Stimulated activated CD4-positive, alpha-beta T cell treated with anti-CD3 and anti-CD28 coated beads, Interleukin-1b, Interleukin-23, amount 100 ng/mL, for 48 hours (primary cell): ENCODE results near the gene BPIFB4.

Experiments used
- DNase-seq: peaks from one replicate; pipeline ENCODE4 v3.0.0-alpha.2; 2020

The BPIFB4 gene

GRCh38 chr20:33062105-33062824 lies 17.2 kb upstream of the BPIFB4 start:
- DNase-seq, result no peak

- no peak for DNase-seq
Observed at GRCh38 chr20:33062825-33063149, 16.7 kb upstream of the BPIFB4 start.

GRCh38 chr20:33063271-33063670 lies 16.2 kb upstream of the BPIFB4 start:
- no peak for DNase-seq

DNA sequence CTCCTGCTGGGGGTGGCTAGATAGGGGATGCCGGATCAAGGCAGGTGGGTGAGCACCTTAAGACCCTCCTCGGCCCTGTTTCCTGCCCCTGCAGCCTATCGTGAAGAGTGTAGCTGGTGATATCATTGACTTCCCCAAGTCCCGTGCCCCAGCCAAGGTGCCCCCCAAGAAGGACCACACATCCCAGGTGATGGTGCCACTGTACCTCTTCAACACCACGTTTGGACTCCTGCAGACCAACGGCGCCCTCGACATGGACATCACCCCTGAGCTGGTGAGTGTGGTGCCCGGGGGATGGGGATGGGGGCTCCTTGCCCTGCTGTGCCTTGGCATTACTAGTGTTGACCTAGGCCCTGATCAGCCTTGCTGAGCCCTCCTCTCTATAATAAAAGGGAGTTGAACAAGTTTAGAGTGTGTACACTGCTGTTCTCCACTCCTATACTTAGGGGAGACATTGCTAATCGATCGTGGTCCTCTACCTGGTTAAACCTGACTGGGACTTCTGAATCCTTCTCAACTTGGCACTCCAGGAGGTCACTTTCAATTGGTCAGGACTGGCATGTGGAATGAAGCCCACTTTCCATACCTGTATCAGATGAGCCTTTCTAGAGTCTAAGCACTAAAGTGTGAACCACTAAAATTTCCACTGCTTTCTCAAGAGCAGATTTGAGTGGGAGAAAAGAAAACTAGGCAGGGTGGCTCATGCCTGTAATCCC lies 14.7 kb upstream of the BPIFB4 start:
- no peak for DNase-seq

DNA sequence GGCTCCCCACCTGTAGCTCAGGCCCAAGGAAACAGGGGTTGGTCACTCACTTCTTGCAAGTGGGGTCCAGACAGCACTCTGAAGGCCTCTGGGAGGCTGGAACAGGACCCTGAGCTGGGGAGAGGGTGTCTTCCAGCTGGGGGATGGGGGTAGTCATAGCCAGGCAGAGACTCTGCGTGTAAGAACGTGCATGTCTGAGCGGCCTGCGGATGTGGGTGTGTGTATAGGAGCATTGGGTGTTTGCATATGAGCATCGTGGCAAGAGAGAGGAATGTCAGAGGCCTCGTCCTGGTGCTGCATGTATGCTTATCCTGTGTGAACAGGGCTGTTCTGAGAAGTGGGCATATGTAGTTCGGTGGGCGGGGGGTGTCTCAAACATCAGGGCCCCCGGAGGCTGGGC lies 13.7 kb upstream of the BPIFB4 start:
- DNase-seq, result no peak

- DNase-seq, result no peak
Observed at GRCh38 chr20:33067806-33068205, 11.6 kb upstream of the BPIFB4 start.

GRCh38 chr20:33068251-33068939 lies 11.0 kb upstream of the BPIFB4 start:
- no peak for DNase-seq

DNA sequence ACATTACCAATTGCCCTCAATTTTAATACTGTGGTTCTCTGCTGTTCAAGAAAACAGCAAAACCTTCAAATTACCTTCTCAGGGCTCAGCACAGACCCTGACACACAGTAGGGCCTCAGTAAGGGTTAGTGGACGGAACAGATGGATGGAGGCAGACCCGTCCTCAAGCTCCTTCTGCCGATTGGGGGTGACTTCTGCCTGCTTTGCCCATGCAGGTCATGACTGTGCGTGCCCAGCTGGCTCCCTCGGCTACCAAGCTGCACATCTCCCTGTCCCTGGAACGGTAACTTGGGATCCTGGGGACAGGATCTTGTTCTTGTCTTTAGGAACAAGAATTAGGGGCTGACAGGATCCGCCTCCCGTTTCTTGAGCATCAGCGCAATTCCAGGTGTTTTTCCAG lies 9.8 kb upstream of the BPIFB4 start:
- no peak for DNase-seq

GRCh38 chr20:33070111-33071053 lies 9.1 kb upstream of the BPIFB4 start:
- DNase-seq, result no peak

GRCh38 chr20:33071198-33071597 lies 8.2 kb upstream of the BPIFB4 start:
- DNase-seq, result no peak

GRCh38 chr20:33072362-33072761 lies 7.1 kb upstream of the BPIFB4 start:
- no peak for DNase-seq

GRCh38 chr20:33072813-33073212 lies 6.6 kb upstream of the BPIFB4 start:
- DNase-seq, result no peak

DNA sequence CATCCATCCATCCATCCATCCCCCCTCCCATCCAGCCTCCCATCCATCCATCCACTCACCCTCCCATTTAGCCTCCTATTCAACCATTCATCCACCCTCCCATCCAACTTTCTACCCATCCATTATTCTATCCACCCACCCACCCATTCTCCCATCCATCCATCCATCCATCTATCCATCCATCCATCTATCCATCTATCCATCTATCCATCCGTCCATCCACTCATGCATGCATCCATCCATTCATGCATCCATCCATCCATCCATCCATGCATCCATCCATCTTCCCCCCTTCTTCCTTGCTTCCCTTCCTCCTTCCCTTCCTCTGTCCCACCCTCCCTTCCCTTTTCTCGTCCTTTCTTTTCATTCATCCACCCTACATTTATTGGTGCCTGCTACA lies 4.8 kb upstream of the BPIFB4 start:
- DNase-seq, result no peak

- DNase-seq, result no peak
Observed at GRCh38 chr20:33075281-33075680, 4.2 kb upstream of the BPIFB4 start.

DNA sequence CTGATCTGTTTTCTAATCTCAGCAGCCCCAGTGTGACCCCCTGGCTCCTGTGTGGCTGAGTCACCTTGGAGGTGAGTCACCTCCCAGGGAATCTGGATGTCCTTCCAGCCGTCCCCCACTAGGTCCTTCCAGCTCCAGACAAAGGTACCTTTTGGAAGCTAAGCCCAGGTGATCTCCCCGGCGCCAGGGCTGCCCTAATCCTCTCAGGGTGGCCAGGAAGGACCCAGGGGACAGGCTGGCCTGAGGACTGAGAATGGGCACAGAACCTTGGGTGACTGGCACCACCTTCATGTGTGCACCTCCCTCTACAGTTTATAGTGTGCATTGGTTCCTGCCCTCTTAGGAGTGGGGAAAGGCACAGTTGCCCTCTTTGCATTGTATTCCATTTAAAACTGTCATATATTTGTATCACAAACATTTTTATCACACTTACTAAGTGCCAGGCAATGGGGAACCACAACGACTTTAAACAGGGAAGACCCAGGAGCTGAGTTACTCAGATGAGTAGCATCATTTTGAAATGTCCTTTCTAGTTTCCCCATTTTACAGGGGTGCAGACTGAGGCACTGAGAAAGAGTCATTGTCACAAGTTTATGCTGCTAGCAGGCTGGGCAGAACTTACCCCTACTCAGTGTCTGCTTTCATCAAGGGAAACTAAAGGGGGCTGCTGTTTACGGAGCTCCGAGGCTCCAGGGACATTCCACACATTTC lies 2.6 kb upstream of the BPIFB4 start:
- no peak for DNase-seq

GRCh38 chr20:33081411-33082154 lies 2.1 kb downstream of the BPIFB4 start:
- DNase-seq, result no peak

- DNase-seq, result no peak
Observed at GRCh38 chr20:33082546-33082945, 3.1 kb downstream of the BPIFB4 start.

DNA sequence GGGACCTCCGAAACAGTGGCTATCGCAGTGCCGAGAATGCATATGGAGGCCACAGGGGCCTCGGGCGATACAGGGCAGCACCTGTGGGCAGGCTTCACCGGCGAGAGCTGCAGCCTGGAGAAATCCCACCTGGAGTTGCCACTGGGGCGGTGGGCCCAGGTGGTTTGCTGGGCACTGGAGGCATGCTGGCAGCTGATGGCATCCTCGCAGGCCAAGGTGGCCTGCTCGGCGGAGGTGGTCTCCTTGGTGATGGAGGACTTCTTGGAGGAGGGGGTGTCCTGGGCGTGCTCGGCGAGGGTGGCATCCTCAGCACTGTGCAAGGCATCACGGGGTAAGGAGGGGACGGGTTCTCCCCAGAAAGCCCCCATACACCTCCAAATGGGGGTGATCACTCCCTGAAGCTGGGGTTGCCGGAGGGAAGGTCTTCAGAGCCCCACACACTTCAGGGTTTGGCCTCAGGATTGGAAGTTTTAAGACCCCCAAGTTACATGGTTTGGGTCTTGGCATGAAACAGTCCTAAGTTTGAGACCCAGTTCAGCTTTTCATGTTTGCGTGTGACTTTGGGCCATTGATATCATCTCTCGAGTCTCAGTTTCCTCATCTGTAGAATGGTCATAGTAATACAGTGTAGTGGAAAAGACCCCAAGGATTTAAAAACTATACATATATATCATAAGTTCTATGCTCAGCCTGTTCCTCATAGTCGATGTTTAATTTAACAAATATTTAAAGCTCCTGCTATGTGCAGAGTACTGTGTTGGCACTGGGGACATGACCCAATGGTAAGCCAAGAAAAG lies 4.3 kb downstream of the BPIFB4 start:
- no peak for DNase-seq

- no peak for DNase-seq
Observed at GRCh38 chr20:33084722-33085121, 5.3 kb downstream of the BPIFB4 start.

DNA sequence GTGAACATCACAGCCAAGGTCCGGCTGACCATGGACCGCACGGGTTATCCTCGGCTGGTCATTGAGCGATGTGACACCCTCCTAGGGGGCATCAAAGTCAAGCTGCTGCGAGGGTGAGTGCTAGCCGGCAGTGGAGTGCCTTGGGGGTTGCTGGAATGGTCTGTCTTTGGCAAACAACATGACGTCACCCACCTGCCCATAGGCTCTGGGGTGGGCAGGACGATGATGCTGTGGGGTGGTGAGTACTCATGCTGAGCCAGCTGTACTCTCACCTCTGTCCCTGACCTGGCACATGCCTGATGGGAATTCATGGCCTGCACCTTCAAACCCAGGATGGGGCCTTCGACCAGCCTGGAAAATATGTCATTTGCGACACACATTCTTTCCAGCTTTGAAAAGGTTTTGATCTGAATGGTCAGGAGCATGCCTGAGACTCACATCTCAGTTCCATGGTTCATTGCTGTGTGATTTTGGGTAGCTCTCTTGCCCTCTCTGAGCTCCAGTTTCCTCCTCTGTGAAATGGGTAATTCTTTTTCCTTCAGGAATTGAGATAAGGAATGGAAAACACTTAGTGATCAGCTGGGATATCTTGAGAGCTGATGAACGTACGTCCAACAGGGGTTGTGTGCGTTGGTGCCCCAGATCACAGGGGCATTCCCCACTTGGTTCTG lies 6.7 kb downstream of the BPIFB4 start:
- no peak for DNase-seq
